HG03097 (cell line): ENCODE results near the gene STAB2.

ENCODE experiments used
- ATAC-seq: cut with Tn5 transposase; IDR thresholded peaks from one replicate; pipeline ENCODE4 v1.9.1; 2021; ENCODE audit not compliant: unreplicated experiment, low FRiP score

Gene STAB2

DNA sequence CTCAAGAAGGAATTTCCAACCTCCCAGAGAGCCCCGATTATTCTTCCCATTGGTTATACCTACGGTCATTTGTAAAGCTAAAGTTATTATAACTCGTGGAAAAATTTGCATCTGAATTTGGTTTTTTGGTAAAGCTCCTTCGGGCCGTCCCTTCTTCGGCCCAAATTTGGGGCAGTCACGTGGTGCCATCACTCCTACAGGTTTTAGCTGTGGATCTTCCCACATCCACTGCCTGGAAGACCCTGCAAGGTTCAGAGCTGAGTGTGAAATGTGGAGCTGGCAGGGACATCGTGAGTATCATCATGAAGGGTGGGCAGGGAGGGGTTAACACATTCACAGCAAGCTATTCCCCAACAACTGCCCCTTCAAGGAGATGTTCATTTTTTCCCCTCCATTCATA, 148.2 kb downstream of the STAB2 start:
- ATAC-seq = no peak

DNA sequence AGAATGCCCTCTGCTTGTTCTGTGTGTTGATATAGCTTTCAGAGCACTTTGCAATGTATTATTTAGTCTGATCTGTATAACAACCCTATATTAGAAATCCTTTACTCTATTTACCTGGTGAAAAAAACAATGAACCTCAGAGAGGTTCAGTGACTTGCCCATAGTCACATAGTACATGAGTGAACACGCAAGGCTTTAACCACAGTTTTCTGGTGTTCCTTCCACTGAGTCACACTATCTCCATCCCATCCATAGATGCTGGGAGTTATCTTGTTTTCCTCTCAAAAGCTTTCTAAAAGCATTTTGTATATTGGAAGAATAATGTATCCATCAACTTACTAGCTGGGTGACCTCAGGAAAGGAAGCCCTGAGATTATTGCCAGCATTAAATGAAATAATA, 149.5 kb downstream of the STAB2 start:
- ATAC-seq = no peak

DNA sequence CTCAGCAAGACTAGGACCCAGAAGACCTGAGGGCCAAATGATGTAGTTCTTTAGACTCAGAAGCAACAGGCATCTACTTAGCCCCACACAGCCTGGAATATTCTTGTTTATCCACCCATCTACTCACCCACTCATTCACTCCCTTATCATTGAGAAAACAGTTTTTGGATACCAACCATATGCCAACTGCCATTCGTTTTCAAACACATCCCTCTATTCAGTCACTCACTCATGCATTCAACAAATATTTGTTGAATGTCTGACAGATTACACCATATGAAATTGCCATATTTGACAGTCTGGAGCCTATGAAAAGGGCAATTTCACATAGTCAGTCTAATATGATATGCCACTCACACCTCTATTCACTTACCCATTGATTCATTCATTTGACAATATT, 150.8 kb downstream of the STAB2 start:
- no peak for ATAC-seq

DNA sequence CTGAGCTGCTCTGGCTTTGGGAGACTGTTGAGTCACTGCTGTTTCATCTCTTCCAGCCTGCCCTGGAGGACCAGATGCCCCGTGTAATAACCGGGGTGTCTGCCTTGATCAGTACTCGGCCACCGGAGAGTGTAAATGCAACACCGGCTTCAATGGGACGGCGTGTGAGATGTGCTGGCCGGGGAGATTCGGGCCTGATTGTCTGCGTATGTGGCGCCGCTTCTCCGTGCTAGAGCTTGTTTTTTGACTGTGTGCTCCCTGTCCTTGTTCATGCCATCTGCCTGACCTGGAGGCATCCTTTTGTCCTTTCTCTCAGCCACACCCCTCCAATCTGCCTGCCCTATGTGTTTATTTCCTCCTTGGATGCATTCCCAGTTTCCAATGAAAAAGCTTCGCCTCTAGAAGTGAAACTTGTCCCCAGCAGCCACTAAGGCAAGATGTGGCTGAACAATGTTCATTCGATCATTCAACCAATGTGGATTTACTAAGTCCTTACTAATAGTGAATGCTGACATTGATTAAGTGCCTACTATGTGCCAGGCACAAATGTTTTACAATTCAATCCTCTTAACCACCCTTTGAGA, 155.4 kb downstream of the STAB2 start:
- no peak for ATAC-seq

DNA sequence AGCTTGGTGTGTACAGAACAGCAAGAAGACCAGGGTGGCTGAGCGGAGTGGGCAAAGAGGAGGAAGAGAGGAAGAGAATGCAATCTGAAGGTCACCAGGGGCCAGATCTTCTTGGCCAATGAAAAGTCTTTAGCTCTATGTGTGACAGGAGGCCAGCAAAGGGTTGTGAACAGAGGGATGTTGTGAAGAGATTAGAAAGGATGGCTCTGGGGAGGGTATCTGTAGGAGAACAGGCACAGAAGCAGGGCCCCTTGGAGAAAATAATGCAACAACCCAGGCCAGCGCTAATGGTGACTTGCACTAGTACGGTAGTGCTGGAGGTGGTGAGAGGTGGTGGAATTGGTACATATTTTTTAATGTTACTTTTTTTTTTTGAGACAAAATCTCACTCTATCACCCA, 156.7 kb downstream of the STAB2 start:
- no peak for ATAC-seq

DNA sequence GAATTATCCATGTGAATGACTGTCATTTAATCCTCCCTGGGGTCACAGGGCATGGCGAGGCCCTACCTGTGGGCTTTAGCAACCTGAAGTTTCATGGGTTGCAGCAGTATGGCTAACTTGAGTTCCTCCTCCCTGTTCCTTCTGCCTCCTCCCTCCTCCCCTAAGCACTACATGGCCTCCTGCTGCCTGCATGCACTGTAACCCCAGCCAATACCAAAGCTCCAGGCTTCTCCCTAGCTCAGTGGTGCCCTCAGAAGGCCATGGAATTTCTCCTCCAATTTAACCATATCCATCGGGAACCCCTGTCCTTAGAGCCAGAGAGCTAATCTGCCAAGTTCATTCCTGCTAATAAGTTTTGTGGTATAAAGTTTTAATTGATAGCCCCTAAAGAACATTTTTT, 158.9 kb downstream of the STAB2 start:
- ATAC-seq = no peak

DNA sequence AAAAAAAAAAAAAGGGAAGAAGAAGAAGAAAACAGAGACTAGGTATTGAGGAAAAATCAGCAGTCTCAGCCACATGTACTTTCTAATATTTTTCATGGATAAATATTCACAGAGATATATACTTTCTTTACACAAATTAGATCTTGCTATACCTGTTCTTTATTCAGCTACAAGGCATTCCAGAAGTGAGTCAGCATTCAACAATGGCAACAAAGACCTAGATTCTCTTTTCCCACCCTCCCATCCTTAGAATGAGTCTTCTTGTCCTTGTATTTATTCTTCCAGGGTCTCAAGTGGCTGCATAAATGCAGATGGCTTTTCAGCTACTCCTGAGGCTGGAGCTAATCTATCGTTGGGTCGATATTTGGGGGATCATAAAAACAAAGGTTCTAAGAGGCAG, 160.9 kb downstream of the STAB2 start:
- no peak for ATAC-seq

DNA sequence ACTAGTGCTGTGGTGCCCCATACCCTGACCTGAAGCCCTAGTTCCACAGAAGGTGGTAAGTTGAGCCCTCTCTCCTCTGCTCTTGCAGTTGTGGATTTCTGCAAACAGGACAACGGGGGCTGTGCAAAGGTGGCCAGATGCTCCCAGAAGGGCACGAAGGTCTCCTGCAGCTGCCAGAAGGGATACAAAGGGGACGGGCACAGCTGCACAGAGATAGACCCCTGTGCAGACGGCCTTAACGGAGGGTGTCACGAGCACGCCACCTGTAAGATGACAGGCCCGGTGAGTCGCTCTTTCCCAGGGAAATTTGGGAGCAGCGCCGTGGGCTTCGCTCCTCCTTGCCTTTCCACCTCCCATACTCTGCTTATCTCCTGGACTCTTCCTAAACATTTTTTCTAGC, 161.8 kb downstream of the STAB2 start:
- no peak for ATAC-seq

DNA sequence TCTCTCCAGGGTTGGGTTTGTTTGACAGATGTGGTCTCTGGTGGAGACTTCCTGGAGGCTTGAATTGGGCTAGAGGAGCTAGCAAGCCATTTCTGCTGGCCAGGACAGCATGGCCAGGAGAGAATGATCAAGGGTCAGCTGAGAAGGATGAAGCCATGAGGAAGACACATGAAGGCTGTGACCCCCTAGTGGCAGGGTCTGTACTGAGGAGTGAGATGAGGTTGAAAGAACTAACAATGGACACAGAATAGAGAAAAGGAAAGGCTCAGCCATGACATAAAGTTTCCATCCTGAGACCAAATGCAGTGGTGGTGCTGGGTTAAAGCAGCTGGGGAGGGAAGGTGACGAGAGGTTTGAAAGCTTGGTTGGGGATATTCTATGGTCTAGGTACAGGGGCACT, 164.1 kb downstream of the STAB2 start:
- ATAC-seq = no peak

DNA sequence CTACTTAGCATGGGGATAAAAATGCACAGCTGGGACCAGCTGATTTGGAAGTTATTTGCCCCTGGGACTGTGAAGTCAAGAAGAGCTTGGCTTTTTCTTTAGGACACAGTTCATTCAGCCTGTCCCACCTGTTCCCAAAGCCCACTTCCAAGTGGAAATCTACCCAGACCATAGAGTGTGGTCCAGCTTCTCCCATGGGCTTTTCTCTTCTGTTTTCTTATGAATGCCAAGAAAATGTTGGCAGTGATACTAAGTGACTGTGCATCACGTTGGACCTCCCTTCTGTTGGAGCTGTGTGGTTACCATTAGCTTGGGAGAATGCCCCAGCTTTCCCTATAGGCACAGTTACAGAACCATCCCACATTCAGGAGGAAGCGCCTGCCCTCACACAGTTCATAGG, 164.5 kb downstream of the STAB2 start:
- no peak for ATAC-seq

DNA sequence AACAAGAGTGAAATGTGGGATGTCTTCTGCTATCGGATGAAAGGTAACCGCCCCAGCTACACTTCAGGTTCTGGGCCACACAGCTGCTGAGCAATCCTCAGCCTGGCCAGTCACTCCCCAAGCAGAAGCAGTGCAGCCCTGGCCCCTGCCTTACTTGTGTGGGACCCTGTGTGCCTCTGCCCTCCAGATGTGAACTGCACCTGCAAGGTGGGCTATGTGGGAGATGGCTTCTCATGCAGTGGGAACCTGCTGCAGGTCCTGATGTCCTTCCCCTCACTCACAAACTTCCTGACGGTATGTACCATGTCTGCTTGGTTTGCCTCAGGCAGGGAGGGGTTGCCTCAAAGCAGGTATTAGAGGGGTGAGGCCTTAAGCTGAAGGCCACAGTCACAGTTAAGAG, 168.4 kb downstream of the STAB2 start:
- no peak for ATAC-seq

DNA sequence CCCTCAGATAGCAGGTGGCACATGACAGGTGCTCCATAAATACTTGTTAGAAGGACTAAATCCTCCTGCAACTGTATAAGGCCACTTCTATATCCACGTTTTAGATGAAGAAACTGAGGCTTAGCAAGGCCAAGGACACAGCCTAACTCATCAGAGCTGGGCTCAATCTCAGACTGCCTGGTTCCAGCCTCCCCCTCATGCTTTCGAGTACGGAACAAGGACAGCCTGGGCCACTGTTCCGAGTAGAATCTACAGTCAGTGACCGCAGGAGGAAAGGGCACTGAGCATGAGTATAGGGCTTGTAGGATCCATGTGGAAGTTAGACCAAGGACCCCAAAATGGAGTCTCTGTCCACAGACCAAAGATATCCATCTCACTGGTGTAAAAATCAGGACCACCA, 169.4 kb downstream of the STAB2 start:
- no peak for ATAC-seq

DNA sequence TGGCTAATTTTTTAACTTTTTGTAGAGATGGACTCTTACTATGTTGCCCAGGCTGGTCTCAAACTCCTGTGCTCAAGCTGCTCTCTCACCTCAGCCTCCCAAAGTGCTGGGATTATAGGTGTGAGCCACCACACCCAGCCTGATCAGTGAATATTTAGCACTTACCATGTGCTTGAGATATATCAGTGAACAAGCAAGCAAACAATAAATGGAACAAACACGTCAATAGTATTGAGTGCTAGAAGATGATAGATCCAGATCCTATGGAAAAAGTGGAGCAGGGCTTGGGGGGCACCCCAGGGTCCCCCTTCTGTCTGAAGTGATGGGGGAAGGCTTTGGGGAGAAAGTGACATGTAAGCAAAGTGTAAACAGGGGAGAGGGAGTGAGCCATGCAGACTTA, 170.2 kb downstream of the STAB2 start:
- no peak for ATAC-seq

DNA sequence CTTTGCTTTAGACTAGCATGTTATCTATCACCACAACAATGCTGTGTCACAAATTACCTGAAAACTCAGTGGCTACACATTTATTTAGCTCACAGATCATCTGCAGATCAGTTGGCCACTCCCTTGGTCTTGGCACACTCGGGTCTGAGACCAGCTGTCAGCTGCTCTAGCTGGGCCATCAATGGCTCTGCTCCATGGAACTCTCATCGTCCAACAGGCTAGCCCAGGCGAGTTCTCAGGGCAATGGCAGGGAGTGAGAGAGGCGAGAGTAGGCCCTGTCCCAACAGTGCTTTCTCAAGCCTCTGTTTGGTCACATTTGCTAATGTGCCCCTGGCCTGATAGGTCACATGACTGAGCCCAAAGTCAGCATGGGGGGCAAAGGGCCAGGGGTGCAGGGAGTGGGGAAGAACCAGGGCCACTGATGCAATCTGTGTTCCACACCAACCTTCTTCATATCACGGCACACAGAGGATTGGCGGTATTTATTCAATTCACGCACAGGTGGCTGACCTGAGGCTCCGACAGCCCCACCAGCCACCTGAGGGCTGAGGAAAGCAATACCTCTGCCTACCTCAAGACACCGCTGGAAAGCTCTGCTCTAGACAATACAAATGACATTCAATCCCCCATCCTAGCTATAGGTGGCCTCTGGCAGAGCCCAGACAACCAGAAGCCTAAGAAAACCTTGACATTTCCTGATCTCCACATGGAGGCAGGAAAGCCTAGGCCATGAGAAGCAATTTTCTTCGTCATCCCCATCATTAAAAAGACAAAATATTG, 171.4 kb downstream of the STAB2 start:
- no peak for ATAC-seq

DNA sequence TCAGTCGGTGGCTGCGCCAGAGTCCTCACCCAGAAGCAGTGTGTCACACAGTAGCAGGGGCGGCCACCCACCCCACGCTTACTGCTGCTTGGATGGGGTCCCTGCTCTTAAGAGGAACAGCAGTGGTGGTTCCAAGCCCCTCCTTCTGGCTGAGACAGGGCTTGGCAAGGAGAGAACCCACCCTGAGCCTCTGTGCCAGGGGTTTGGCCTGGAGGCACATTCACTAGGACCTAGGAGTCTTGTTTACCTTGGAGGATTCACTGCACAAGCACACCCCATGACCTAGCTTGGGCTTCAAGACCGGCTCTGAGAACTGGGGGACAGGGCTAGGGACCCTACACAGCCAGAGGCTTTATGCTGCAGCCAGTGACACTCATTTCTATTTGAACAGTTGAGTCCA, 175.4 kb downstream of the STAB2 start:
- no peak for ATAC-seq

DNA sequence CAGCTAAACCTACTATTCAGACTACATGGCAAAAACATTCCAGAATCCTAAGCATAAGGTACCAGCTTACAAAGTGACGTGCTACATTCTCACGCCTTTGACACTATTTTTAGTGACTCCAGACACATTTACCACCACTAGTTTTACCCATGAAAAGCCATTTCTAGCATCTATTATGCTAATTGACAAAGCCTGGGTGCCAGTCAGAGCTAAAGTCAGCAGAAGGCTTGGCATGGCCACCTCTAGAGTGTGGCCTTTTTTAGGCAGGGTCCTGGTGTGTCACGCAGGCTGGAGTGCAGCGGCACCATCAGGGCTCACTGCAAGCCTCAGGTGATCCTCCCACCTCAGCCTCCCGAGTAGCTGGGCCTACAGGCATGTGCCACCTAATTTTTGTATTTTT, 178.2 kb downstream of the STAB2 start:
- ATAC-seq = no peak

DNA sequence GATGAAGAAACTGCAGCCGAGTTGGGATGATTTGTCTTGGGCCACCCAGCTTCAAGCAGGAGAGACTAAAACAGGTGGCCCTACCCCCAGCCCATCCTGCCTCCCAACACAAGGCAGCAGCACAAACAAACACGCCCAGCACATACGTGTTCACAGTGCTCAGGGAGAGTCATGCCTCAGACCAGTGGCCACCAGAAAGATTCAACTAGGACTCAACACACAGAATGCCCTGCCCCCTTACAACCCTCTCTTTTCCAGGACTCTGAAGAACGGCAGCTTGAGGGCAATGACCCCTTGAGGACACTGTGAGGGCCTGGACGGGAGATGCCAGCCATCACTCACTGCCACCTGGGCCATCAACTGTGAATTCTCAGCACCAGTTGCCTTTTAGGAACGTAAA, 179.0 kb downstream of the STAB2 start:
- no peak for ATAC-seq

DNA sequence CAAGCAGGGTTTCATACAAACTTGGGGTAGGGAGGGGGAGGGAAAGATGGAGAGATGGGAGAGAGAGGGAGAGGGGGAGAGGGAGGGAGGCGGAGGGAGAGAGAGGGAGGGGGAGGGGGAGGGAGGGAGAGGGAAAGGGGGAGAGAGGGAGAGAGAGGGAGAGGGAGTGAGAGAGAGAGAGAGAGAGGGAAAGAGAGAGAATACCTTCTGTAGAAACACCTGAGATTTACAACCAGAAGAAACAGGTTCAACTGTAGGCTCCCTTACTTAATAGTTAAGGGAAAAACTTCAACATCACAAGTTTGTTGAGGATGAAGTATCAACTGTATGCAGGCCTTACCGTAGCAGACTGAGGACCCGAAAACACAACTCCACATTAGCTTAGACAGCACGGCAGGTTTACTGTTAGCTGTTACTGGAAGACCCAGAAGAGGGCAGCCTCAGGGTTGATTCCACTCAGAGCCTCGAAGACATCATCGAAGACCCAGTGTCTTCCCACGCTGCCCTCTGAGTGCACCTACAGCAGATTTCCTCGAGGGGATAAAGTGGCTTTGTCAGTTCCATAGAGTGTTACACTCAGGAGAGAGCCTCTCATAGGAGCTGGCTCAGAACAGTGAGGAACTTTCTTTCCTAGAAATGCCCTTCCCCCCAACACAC, 181.5 kb downstream of the STAB2 start:
- ATAC-seq = no peak

DNA sequence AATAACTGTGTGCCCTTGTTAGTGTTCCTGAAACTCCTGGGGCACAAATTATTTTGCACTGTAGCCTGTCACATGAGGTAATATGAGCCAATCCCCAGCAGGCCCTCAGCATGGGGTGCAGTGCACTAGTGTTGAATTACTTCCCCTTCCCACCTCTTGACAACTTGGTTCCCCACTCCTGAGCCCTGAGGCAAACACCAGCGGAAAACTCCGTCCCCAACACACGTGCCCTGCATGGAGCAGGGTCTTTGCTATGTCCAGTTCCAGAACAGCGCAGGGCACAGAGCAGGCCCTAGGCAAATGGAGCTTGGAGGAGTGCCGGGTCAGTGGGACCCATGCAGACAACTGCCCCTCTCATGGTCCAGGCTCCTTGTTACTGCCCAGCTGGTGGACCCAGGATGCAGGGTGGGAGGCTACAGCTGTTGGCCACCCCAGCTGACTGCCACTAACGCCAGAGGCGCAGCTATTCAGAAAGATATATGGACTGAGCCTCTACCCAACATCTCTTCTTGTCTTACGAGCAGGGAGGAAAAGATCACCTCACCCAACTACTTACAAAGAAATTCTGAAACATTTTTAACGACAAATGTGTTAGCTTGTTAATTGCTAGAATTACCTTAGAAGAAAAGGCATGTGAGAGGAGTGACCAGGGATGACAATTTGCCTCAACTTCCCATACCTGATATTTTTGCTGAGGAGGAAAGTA, 182.3 kb downstream of the STAB2 start:
- ATAC-seq = no peak

DNA sequence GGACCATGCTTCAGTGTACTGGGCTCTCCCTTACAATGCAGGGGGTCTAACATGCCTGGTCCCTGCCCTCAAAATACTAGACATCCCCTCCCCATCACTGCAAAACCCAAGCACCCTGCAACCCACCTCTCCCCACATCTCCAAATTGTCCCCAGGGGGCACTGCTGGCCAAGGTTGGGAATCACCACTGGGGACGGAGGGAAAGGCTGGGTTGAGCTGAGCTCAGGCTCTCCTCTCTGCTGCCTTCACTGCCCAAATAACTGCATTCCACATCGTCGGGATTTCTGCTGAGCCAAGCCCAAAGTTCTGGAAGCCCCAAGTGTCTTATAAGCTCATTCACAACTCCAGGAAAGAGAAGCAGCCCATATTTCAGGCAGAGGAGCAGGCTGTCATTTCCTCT, 184.4 kb downstream of the STAB2 start:
- no peak for ATAC-seq

DNA sequence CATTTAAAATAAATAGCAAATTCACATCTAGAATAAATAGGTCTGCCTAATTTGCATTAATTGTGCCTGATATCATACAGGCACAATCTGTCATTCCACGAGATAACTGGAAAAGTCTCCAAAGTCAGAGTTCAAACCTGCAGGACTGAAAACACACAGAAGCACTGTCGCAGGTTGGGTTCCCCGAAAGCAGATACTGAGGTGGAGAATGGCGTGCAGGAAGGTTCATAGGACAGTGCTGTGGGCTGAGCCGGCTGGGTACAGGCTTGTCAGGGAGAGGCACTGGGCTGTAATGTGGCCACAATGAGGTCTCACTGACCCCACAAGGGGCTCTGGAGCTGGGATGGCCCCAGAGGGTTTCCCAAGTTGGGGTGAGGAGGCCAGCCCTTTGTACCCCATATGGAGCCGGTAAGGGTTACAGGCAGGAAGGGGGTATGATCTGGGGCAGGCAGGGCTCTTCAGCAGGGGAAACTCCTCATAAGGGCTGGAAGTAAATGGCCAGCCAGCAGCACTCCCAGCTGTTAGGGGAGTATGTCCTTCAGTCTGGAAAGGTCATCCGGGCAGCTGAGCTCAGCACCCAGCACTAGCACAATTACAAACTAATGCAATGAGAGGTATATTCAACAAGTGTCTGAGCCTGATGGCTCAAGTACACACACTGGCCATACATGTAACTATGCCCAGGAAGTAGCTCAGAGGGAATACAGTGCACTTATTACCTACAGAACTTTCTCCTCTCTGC, 185.5 kb downstream of the STAB2 start:
- no peak for ATAC-seq
